Stimulated activated CD4-positive, alpha-beta T cell treated with anti-CD3 and anti-CD28 coated beads, Interleukin-4, amount 100 ng/mL, for 48 hours (primary cell): ENCODE measurements around the gene ASB13.
"Not testable (repeated sequence)": the region's sequence is repeated elsewhere in the genome, so short reads cannot be mapped to it uniquely, and the experiment has no call there.

ENCODE experiments used
- DNase-seq, 2 donors: peaks; one replicate each; pipeline ENCODE4 v3.0.0-alpha.2; 2020; ENCODE audit warnings: low read depth in 2 of 2

The ASB13 gene

DNA sequence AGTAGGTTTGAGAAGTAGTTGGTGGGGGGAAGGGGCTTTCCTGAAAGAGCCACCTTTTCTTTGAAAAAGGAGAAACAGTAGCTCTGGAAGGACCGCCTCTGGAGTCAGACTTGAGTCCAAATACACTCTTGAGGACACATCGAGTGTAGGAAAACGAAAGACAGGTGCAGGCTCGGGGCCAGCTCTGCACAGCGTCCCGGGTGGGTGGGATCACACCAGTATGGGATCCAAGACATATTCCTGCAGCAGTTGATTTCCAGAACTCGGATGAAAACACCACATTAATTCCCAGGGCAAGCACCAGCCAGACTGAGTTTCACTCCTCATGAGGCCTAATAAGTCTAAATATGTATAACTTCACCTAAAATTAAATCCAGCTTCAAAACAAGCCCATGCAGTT lies 61.4 kb downstream of the ASB13 start:
- no peak for DNase-seq

DNA sequence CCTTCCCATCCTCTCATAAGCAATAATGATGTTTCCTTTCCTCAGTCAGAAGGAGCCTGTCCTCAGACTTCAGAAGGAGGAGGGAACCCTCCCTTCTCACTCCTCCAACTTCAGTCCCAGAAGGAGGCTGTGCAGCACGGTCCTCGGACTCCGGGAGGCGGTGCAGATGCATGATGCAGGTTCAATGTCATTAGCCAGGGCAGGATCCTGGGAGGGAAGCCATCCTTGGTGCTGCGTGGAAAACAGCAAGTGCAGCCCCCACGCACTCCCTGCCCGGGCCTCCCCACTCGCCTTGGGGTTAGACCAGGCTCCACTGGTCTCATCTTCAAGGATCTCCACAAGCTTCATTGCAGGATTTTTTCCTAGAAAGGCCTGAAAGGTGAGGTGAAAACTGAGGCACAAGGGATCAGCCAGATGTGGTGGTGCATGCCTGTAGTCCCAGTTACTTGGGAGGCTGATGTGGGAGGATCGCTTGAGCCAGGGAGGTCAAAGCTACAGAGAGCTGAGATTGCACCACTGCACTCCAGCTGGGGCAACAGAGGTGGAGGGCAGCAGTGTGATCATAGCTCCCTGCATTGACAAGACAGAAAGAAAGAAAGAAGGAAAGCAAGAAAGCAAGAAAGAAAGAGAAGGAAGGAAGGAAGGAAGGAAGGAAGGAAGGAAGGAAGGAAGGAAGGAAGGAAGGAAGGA lies 62.0 kb downstream of the ASB13 start:
- DNase-seq = no peak

DNA sequence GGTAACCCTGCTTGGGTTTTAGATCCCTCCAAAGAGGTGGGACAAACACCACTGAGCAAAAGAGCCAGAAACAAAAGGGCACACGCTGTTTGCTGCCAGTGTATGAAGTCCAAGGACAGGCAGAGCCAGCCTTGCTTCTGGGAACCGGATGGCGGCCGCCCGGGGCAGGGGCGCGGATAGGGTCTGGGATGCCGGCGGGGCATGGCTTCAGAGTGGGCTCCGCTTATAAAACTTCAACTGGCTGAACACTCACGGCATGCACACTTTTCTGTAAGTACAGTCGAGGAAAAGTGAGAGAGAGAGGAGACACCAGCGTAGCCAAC lies 62.6 kb downstream of the ASB13 start:
- DNase-seq = no peak

DNA sequence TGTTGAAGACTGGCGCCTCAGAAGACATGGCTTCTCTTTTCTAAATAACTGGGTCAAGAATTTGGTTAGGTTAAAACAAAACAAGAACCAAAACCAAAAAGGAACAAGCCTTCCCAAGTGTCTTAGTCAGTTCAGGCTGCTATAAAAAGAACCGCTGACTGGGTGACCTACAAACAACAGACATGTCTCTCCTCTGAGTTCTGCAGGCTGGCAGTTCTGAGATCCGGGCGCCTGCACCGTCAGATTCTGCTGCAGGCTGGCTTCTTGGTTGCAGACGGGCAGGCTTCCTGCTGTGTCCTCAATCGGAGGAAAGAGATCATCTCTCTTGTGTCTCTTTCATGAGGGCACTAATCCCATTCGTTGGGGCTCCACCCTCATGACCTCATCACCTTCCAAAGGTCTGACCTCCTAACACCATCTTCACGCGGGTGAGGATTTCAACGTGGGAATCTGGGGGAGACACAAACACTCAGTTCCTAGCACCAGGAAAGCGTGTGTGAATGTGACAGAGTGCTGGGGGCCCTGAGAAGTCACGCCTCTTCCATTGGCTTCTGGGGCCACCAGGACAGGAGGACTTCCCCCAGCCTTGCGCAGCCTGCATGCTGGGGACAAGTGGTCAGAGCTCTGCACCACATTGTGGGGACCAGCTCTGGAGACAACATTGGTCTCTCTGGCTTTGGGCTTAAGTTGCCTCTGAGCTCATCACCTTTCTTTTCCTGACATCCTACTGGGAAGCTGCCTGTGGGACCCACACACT lies 63.1 kb downstream of the ASB13 start:
- DNase-seq = no peak

DNA sequence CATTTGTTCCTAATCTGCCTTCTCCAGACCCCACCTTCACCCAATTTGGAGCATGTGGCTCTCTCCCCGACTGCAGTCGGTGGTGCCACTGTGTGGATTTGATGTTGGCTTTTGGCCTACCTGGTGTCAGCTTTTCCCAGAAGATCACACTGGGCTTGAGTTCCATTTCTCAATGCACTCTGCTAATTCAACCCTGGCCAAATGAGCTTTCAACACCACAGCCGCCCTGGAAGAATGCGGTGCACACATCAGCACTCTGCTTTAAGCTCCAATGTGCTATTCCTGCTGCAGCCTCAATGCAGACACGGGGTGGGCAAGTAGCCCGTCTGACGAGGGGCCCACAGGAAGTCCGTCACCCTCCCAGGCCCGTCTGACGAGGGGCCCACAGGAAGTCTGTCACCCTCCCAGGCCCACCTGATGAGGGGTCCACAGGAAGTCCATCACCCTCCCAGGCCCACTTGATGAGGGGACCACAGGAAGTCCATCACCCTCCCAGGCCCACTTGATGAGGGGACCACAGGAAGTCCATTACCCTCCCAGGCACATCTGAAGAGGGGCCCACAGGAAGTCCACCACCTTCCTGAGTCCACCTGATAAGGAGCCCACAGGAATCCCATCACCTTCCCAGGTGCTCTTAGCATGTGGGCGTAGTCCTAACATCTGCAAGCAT lies 64.4 kb downstream of the ASB13 start:
- no peak for DNase-seq

DNA sequence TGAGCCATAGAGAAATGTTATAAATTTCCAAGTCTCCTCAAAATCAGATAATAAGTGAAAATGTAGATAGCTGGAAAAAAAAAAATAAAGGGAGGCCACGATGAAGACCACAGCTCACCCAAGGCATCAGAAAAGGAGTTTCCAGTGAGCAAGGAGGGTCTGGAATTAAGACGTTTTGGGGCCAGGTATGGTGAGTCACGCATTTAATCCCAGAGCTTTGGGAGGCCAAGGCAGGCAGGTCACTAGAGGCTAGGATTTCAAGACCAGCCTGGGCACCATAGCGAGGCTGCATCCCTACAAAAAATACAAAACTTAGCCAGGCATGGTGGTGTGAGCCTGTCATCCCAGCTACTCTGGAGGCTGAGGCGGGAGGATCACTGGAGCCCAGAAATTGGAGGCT lies 65.5 kb downstream of the ASB13 start:
- DNase-seq = no peak

DNA sequence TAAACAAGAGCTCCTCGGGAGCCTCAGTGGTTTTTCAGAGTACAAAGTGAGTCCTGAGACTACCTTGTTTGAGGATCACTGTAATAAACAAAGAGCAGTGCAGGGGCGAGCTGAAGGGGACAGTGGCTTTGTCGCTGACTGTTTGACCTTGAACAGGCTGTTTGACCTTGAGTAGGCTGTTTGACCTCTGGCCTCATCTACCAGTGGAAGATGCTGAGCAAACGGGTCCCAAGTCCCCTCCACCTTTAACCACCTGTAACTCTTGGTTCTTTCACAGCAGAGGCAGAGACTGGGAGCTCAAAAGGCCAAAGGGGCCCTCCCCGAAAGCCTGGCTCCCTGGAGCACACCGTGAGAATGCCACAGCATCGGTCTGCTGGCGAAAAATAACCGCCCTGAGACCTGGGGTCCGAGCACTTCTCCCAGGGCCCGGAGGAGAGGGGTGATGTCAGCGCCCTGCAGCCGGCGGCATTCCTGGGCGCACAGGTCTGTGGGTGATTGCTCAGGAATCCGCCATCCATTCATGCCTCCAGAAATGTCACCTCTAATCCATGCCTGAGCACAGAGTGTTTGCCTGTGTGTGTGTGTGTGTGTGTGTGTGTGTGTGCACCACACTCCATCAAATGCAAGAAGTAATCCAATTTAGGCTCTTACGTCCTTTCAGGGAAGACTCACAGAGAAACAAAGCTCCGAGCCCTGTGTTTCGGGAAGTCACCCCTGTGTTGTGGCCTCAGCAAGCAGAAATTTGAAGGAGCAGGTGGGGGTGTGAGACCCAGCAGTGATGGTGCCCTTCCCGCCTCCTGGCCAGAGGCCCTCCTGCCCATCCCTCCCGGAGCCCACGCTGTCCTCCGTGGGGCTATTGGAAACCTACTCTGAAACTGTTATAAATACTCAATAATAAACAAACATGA lies 66.5 kb downstream of the ASB13 start:
- DNase-seq = no peak

DNA sequence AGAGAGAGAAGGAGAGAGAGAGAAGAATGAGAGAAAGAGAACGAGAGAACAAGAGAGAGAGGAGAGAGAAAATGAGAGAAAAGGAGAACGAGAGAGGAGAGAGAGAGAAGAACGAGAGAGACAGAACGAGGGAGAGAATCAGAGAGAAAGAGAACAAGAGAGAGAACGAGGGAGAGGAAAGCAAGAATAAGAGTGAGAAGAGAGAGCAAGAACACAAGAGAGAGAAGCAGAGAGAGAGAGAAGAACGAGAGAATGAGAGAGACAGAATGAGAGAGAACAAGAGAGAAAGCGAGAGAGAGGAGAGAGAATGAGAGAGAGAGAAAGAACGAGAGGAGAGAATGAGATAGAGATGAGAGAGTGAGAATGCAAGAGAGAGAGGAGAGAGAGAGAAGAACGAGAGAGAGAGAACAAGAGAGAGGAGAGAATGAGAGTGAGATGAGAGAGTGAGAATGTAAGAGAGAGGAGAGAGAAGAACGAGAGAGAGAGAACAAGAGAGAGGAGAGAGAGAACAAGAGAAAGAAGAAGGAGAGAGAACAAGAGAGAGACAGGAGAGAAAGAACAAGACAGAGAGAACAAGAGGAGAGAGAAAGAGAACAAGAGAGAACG lies 68.2 kb downstream of the ASB13 start:
- DNase-seq = no peak

DNA sequence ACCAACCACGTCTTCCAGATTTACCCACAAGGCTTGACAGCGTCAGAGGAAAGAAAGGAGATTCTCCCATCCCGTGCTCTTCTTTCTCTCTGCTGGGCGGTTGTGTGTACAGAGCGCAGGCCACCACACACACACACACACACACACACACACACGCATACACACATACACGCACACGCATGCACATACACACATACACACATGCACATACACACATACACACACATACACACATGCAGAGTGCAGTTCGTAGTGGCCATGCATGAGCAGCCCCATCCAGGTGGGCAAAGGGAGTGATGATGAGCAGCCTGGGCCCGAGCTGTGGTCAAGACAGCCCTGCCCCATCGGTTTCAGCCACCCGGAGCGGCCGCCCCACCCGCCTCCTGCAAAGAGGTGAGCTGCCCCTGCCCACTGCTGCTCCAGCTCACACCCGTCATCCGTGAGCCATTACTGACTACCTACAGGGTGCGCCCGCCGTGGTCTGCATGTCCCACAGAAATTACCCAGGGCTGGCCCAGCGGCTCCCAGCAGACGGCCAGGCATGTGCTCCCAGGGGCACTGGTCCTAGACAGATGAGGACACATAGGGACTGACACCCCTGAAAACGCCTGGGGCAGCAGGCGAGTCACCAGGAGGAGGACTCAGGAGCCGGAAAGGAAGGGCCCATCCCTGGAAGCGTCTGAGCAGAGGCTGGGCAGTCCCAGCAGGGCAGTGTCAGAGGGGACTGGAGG lies 69.6 kb downstream of the ASB13 start:
- DNase-seq = no peak

DNA sequence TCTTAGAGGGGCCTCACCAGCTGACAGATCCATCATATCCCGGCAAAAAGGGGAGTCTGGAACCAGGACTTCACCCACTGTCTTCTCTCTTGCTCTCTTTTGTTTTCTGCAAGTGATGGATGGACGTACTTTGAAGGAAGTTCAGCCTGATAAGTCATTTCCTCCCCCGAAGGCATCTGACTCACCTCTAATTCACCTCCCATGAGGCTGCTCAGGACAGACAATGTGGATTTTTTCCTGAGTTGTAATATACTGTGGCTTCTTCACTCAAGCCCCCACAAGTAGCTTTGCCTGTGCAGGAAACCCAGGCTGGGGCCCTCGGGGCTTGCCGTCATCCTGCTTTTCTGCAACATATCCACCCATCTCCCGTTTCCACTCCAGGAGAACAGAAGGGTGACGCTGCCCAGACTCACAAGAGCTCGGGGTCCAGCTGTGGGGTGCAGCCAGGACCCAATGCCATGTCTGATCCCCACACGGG lies 70.4 kb downstream of the ASB13 start:
- no peak for DNase-seq

DNA sequence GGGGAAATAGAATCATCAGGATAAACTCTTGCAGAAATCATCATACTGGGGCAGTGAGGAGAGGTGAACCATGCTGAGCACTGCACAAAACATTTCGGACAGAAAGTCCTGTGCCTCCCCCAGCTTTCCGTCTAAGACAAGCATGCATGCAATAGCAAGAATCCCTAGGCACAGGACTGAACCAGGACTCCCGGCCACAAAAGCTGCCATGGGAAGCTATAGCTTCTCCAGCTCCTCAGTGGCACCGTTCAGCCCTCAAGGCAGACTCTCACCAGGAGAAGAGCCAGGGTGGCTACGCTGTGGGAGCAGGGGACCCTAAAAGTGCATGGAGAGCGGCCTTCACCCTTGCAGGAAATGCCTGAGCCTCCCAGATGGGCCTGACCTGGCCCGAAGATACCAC lies 70.8 kb downstream of the ASB13 start:
- DNase-seq = no peak

DNA sequence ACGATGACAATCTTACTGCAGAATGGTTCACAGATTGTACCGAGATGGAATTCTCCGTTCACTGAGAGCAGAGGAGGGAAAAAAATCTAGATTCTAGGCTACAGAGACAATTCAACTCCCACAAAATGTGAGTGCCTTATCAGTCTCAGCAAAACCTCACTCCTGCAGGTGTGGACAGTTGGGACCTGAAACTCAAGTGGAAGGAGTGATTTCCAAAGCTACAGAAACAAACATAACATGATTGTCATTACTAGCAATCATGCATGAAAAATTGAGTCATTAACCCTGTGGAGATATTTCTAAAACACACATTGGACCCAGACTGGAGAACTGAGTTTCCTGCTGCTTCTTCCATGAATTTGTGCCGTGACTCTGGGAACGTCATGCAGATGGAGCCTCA lies 71.3 kb downstream of the ASB13 start:
- DNase-seq = no peak

DNA sequence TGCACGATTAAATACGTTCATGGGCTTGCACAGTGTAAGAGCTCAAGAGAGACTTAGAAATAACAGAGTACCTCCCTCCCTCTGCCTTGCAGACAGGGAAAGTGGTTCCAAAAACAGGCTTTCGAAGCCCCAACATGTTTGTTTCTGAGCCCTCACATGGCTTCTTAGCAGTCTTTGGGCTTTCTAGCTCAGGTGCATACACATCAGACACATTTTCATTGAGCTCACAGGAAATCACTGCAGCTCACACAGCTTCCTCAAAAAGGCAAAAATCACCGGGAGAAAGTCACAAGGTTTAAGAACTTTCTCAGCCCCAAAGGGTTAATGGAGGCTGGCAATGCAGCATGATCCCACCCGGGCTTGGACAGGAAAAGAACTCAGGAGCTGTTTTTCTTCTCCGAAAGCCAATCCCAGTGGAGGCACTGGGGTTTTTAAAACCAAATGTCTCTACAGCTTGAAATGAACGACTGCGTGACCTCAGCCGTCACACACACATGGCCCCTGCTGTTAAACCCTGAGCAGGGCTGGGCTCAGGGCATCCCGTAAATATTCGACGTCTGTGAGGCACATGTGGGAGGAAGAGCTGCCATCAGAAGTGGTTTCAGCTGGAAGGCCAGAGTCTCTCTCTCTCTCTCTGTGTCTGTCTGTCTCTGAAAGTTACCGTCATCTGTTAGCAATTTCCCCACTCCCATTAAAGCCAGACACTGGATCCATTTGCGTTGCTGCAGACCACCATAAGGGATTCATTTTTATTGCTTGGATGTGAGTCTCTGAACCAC lies 71.9 kb downstream of the ASB13 start:
- no peak for DNase-seq

DNA sequence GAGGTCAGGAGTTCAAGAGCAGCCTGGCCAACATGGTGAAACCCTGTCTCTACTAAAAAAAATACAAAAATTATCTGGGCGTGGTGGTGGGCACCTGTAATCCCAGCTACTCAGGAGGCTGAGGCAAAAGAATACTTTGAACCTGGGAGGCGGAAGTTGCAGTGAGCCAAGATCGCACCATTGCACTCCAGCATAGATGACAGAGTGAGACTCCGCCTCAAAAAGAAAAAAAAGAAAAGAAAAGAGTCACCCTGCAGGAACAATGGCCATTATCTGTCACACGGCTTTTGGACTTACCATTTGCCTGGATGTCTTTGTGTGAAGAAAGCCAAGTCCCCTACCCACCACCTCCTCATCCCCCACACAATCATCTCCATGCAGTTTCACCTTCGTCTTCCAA lies 73.0 kb downstream of the ASB13 start:
- DNase-seq = not testable (repeated sequence)

DNA sequence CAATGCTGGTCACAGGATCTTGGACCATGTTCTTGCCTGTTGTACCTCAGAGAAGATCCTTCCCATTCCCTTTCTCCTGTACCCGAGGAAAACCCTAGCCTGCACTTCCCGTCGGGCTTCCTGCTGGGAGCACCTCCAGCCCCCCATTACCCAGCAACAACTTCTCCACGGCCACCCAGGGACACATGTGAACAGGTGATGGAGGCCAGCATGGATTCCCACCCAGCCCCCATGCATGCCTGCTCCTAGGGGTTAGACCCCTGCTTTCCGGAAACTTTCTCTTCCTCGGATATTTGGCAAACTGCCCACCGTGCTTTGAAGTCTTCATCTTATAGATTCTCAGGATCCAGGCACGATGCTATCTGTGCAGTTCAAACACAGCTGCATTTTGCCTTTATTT lies 74.3 kb downstream of the ASB13 start:
- DNase-seq = no peak

DNA sequence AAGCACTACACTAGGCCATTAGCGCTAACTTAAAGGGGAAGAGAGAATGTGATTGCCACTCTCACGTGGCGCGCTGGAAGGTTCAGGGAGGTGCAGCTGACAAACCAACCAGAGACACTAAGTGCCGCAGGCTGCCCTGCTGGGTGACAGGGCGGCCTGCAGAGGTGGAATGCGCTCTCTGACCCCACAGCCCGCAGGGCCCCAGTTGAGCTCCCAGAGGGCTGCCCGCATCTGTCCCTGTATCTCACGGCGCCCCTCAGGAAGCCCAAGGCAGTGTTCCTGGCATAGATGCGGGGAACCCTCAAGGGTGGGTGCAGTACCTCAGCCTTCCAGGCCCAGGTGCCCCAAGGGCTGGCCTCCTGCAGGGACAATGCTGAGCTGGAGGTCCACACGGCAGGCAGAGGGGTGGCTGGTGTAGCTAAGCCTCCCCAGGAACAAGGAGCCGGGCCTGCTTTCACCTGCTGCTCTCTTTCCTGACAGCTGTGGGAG lies 75.0 kb downstream of the ASB13 start:
- DNase-seq = no peak

DNA sequence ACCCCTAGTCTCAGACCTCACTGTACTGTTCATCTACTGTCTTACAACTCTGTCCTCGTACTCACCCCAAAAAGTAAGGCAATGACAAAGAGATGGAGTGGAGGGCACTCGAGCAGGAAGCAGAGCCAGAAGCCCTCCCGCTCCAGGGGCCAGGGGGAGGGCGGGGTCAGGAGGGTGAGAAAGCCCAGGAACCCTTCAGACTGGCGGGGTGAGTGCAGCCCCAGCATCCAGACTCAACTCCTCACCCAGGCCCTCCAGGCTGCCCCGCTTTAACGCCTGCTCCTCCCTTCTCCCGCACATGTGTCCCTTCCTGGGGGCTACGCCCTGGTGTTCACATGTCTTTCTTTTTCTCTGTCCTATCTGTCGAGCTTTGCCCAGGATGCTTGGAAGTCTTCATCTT lies 75.6 kb downstream of the ASB13 start:
- DNase-seq = no peak

DNA sequence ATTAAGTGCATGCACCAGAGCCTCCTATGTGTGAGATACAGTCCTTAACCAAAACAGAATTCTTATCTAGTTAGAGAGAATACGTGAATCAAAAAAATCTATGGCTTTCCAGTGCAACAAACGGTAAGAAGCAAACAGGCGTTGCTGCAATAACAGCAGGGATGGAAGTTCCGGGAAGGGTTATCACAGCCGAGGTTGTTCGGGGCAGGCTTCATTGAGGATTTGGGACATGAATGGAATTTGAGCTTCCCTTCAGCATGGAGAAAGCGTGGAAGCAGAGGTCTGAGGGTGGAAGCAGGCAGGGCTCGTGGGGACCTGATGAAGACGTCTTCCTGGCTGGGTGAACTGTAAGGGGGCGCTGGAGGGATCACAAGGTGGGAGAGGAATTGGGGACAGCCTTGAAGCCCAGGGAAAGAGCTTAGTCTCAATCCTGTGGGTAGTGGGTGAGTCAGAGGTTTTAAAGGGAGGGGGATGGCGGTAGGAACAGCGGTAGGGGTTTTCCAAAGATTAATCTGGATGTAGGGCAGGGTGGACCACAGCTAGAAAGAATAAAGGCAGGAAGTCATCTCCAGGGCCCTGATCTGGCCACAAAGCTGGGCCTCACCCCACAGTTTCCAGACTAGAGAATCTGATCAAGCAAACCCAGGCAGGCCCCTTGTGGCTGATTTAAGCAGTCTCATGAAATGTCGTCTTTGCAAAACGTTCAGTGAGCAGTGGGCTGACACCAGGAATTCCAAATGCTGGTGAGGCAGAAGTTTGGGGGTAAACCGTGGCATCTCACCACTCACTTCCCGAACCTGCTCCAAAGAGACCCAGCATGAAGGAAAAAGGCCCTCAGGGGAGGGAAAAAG lies 76.5 kb downstream of the ASB13 start:
- DNase-seq = no peak
